Type B pancreatic cell (in vitro differentiated cells): ENCODE results near the gene CCT6A. TPM values are rescaled to one million over a fixed set of nuclear protein-coding genes. Genes with fewer than 3 reads are reported as not detected.
A peak's percentile ranks its signal among the peaks of the same experiment; 100 is the strongest.
"Not testable (repeated sequence)": the region's sequence is repeated elsewhere in the genome, so short reads cannot be mapped to it uniquely, and the experiment has no call there.

Source experiments
- DNase-seq: peaks from one replicate; pipeline ENCODE4 v3.0.0; 2021; ENCODE audit warnings: mixed read lengths; ENCODE audit not compliant: unreplicated experiment; ENCODE audit errors: extremely low spot score
- H3K27ac Mint-ChIP-seq: 2 replicates; pipeline ENCODE4 v1.8.0; 2021; ENCODE audit warnings: mild to moderate bottlenecking, mixed read lengths
- H3K27me3 Mint-ChIP-seq: 2 replicates; pipeline ENCODE4 v1.8.0; 2021; ENCODE audit warnings: mixed read lengths
- H3K36me3 Mint-ChIP-seq: 2 replicates; pipeline ENCODE4 v1.8.0; 2021; ENCODE audit warnings: mixed read lengths
- H3K4me1 Mint-ChIP-seq: one replicate; pipeline ENCODE4 v1.8.0; 2021; ENCODE audit warnings: mixed read lengths; ENCODE audit not compliant: unreplicated experiment
- H3K4me3 Mint-ChIP-seq: 2 replicates; pipeline ENCODE4 v1.8.0; 2021; ENCODE audit warnings: mild to moderate bottlenecking, mixed read lengths
- H3K9me3 Mint-ChIP-seq: 2 replicates; pipeline ENCODE4 v1.8.0; 2021; ENCODE audit warnings: mixed read lengths
- CTCF ChIP-seq: fragments of 200-600 bp; sonication (generic); conservative IDR thresholded peaks from 2 replicates; pipeline ENCODE4 v1.5.0; 2021; ENCODE audit warnings: antibody characterized with exemption, mild to moderate bottlenecking
- total RNA-seq: library from RNA; stranded (reverse); gene quantifications from 2 replicates; pipeline ENCODE4 v1.2.1, GENCODE V29; 2021; ENCODE audit warnings: low replicate concordance

Gene CCT6A
- total RNA-seq, 1 donor from 2014 or later: 151 TPM

- DNase-seq: no peak
- Mint-ChIP-seq H3K36me3 (peaks cover 9% of the 10 kb centered on the region), H3K4me1 (peaks cover 23% of the 10 kb centered on the region), H3K27ac (peak overlapping the region; percentile 98), H3K9me3 (no peaks in the 10 kb centered on the region), H3K4me3 (peak overlapping the region; percentile 100), H3K27me3 (no peaks in the 10 kb centered on the region)
- TF ChIP-seq CTCF: no peak
These were observed 569 bp upstream of the CCT6A start for GRCh38 chr7:56051053-56051338.

GRCh38 chr7:56053379-56053778, 1.8 kb downstream of the CCT6A start:
- peak overlapping the region; percentile 100 for H3K4me3 Mint-ChIP-seq
- peaks cover 16% of the 10 kb centered on the region for H3K4me1 Mint-ChIP-seq
- H3K9me3 Mint-ChIP-seq: no peaks in the 10 kb centered on the region
- peak overlapping the region; percentile 98 for H3K27ac Mint-ChIP-seq
- no peaks in the 10 kb centered on the region for H3K27me3 Mint-ChIP-seq
- DNase-seq: no peak
- H3K36me3 Mint-ChIP-seq: peaks cover 21% of the 10 kb centered on the region
- TF ChIP-seq CTCF: no peak

GRCh38 chr7:56053993-56054392, 2.4 kb downstream of the CCT6A start:
- H3K4me3 Mint-ChIP-seq: peak overlapping the region; percentile 63
- H3K9me3 Mint-ChIP-seq: no peaks in the 10 kb centered on the region
- H3K27ac Mint-ChIP-seq: peak overlapping the region; percentile 39
- no peak for DNase-seq
- H3K27me3 Mint-ChIP-seq: no peaks in the 10 kb centered on the region
- peaks cover 14% of the 10 kb centered on the region for H3K4me1 Mint-ChIP-seq
- no peak for TF ChIP-seq CTCF
- peaks cover 22% of the 10 kb centered on the region for H3K36me3 Mint-ChIP-seq

GRCh38 chr7:56062382-56062781, 10.8 kb downstream of the CCT6A start:
- H3K27ac Mint-ChIP-seq: peak overlapping the region; percentile 12
- H3K27me3 Mint-ChIP-seq: no peaks in the 10 kb centered on the region
- no peak for DNase-seq
- peaks cover 9% of the 10 kb centered on the region for H3K4me1 Mint-ChIP-seq
- TF ChIP-seq CTCF: no peak
- peak overlapping the region; percentile 16 for H3K4me3 Mint-ChIP-seq
- no peaks in the 10 kb centered on the region for H3K9me3 Mint-ChIP-seq
- H3K36me3 Mint-ChIP-seq: peaks cover 37% of the 10 kb centered on the region

- H3K4me3 Mint-ChIP-seq: peak overlapping the region; percentile 92
- peaks cover 9% of the 10 kb centered on the region for H3K4me1 Mint-ChIP-seq
- DNase-seq: no peak
- H3K27ac Mint-ChIP-seq: peak overlapping the region; percentile 93
- H3K36me3 Mint-ChIP-seq: peaks cover 33% of the 10 kb centered on the region
- no peak for TF ChIP-seq CTCF
- H3K9me3 Mint-ChIP-seq: no peaks in the 10 kb centered on the region
- no peaks in the 10 kb centered on the region for H3K27me3 Mint-ChIP-seq
These were observed 11.9 kb downstream of the CCT6A start for GRCh38 chr7:56063500-56063881.

- peak within 1 kb of the TSS; percentile 92 for H3K4me3 Mint-ChIP-seq
- no peak for TF ChIP-seq CTCF
- H3K4me1 Mint-ChIP-seq: peaks cover 9% of the 10 kb centered on the region
- peak within 1 kb of the TSS; percentile 93 for H3K27ac Mint-ChIP-seq
- peak; percentile 92 for DNase-seq
- no peaks in the 10 kb centered on the region for H3K27me3 Mint-ChIP-seq
- H3K36me3 Mint-ChIP-seq: peaks cover 35% of the 10 kb centered on the region
- H3K9me3 Mint-ChIP-seq: no peaks in the 10 kb centered on the region
These were observed 12.5 kb downstream of the CCT6A start, which contains the start of gene SUMF2 for GRCh38 chr7:56063882-56064625. Gene SUMF2 (plus strand): TSS chr7:56064286. CDS start chr7:56064312, 26 bp downstream.

GRCh38 chr7:56066376-56066775, 14.8 kb downstream of the CCT6A start:
- DNase-seq, H3K27ac Mint-ChIP-seq, H3K9me3 Mint-ChIP-seq, H3K4me1 Mint-ChIP-seq, H3K27me3 Mint-ChIP-seq, H3K4me3 Mint-ChIP-seq: not testable (repeated sequence)
- H3K36me3 Mint-ChIP-seq: peaks cover 36% of the 10 kb centered on the region
